ENCODE results near the gene EMC6.

The EMC6 gene

GRCh38 chr17:3682033-3682432, 13.4 kb downstream of the EMC6 start:
- TF ChIP-seq CTCF (IDR thresholded peaks at IDR 0.05; ENCODE audit: low read depth, low read length) = no peak
- DNase-seq (ENCODE audit: extremely low read depth, low read depth) = no peak

DNA sequence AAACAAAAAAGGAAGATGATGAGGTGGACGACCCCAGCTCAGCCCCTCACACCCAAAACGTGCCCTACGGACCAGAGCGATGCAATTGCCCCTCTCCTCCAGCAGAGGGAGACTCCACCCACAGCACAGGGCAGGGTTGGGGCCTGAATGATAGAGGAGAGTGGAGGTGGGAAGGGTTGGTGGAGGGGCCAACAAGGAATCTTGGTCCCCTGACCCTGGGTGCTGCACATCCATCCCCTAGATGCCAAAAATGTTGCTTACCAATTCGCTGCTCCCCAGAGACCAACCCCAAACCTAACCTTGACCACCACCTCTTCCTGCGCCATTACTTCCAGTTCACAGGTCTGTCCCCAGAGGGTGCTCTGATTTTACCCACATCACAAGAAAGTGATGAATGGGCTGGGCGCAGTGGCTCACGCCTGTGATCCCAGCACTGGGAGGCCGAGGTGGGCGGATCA, 14.5 kb downstream of the EMC6 start:
- no peak for DNase-seq (ENCODE audit: extremely low read depth, low read depth)

DNA sequence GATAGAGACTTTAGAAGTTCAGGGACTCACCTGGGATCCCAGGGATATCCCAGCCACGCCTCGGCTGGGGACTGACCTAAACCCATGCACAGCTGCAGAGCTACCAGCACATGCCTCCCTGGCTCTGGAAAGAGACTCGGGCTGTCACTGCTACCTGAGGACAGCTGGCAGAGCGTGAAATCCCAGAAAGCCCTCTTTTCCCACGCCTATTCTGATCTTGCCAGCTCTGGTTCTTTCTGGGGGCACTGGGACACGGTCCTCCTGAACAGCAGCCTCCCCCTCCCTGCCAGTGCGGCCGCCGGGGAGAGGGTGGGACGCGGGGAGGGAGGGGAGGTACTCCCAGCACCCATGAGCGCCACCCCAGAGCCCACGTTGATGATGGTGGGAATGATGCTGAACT, 16.6 kb downstream of the EMC6 start:
- no peak for TF ChIP-seq CTCF (IDR thresholded peaks at IDR 0.05; ENCODE audit: low read depth, low read length)
- DNase-seq (ENCODE audit: extremely low read depth, low read depth) = no peak

More for the DNA sequence above, 14.5 kb downstream of the EMC6 start:
- peak; percentile 98 for TF ChIP-seq CTCF (IDR thresholded peaks at IDR 0.05; ENCODE audit: low read depth, low read length)

- no peak for DNase-seq (ENCODE audit: extremely low read depth, low read depth)
- no peak for TF ChIP-seq CTCF (IDR thresholded peaks at IDR 0.05; ENCODE audit: low read depth, low read length)
Measured at GRCh38 chr17:3688027-3688553, 19.5 kb downstream of the EMC6 start.

DNA sequence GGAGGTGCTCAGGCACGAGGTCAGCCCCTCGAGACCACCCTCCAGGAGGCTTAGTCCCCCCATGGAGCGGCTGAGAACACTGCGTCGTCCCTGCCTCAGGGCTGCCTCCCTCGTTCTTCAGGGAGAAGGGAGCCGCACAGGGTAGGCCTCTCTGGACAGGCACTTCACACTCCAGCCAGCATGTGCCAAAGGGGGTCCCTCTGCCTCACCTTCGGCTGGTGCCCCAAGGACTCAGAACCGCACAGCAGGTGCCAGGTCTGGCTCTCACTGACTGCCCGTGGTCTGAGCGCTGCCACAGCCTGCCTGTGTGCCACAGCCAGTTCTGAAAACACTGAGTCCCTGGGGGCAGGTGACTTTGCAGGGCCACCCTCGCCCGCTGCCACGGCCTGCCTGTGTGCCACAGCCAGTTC, 20.2 kb downstream of the EMC6 start:
- no peak for TF ChIP-seq CTCF (IDR thresholded peaks at IDR 0.05; ENCODE audit: low read depth, low read length)
- no peak for DNase-seq (ENCODE audit: extremely low read depth, low read depth)

DNA sequence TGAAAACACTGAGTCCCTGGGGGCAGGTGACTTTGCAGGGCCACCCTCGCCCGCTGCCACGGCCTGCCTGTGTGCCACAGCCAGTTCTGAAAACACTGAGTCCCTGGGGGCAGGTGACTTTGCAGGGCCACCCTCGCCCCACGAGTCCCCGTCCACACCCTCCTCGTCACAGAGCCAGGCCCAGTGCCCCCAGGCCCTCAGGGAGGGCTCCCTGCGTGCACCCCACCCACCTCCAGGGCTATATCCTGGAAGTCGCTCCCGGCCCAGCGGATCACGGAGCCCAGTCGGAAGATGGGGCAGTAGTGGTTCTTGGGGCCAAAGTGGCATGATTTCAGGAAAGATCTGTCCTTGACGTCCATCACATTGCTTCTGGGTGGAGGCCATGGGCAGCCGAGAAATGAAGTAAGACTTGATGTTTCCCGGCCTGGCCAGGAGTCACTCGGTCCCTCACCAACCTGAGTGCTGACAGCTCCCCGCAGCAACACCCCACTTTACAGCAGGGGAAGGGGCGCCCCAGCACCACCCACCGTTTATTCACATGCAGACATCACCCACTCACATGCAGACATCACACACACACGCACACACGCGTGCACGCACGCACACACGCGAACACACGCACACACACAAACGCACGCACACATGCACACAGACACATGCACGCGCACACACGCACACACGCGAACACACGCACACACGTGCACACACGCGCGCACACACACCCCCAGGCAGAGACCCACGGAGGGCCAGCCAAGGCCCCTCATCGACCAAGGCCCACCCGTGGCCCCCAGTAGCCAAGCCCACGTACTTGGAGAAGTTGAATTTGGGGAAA, 20.9 kb downstream of the EMC6 start:
- TF ChIP-seq CTCF (IDR thresholded peaks at IDR 0.05; ENCODE audit: low read depth, low read length) = no peak
- no peak for DNase-seq (ENCODE audit: extremely low read depth, low read depth)

DNA sequence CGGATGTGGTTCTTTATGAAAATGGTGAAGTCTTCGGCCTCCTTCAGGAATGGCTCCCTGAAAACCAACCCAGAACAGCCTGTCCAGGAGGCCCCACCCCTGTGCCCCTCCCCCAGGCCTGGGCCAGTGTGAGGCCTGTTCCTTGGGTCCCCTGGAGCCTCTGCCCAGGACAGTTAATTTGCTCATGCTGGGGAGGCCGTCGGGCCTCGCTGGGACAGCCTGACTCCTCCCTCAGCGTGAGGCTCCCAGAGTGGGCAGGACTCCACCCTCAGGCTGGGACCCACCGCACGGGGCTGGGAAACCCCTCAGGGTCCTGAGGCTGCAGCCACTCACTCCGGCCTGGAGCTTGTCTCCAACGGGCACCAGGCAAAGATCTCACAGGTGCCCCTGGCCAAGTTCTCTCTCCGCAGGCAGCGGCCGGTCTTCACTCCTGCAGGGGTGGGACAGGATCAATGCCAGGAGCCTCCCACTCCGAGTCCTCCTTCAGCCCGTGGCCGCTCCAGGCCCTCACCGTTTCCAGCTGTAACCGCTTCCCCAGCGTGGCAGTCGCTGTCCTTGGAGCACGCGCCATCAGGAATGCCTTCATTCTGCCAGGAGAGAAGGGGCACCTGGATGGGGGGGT, 21.6 kb downstream of the EMC6 start:
- TF ChIP-seq CTCF (IDR thresholded peaks at IDR 0.05; ENCODE audit: low read depth, low read length) = no peak

More for the DNA sequence above, 21.6 kb downstream of the EMC6 start:
- no peak for DNase-seq (ENCODE audit: extremely low read depth, low read depth)
